Measurements from ENCODE around the gene MVK.

The MVK gene

GRCh38 chr12:109597414-109597794 lies 23.8 kb downstream of the MVK start:
- Histone ChIP-seq H2AFZ (ENCODE audit: low read length) (no peak overlapping the region), H3F3A (ENCODE audit: low read depth) (no peaks in the 10 kb centered on the region), H3K4me2 (ENCODE audit: low read depth, low read length, poor library complexity, severe bottlenecking) (no peak overlapping the region), H3K4me1 (ENCODE audit: insufficient read depth, low read length, poor library complexity, severe bottlenecking) (peaks cover 19% of the 10 kb centered on the region), H3K9ac (ENCODE audit: low read depth, low read length, poor library complexity, severe bottlenecking) (no peak overlapping the region), H3K36me3 (ENCODE audit: insufficient read depth, low read length) (no peaks in the 10 kb centered on the region), H3K4me3 (ENCODE audit: low read length, poor library complexity, severe bottlenecking) (no peak overlapping the region), H4K20me1 (ENCODE audit: insufficient read depth, low read length, poor library complexity, severe bottlenecking) (peaks cover 14% of the 10 kb centered on the region), H3K9me3 (ENCODE audit: insufficient read depth, low read depth, low read length) (no peaks in the 10 kb centered on the region), H3K27me3 (ENCODE audit: insufficient read depth, low read length, poor library complexity, severe bottlenecking) (no peaks in the 10 kb centered on the region), H3K79me2 (ENCODE audit: insufficient read depth, low read length) (no peaks in the 10 kb centered on the region), H3K9me2 (replicated peaks; ENCODE audit: low read depth, low read length) (no peaks in the 10 kb centered on the region)
- no peak for TF ChIP-seq EZH2phosphoT487 (IDR thresholded peaks at IDR 0.05; ENCODE audit: borderline replicate concordance)

GRCh38 chr12:109597795-109598427 lies 24.3 kb downstream of the MVK start:
- Histone ChIP-seq H3K79me2 (ENCODE audit: insufficient read depth, low read length) (no peaks in the 10 kb centered on the region), H3F3A (ENCODE audit: low read depth) (no peaks in the 10 kb centered on the region), H3K4me2 (ENCODE audit: low read depth, low read length, poor library complexity, severe bottlenecking) (no peak overlapping the region), H3K27me3 (ENCODE audit: insufficient read depth, low read length, poor library complexity, severe bottlenecking) (no peaks in the 10 kb centered on the region), H3K9me2 (replicated peaks; ENCODE audit: low read depth, low read length) (no peaks in the 10 kb centered on the region), H3K9ac (ENCODE audit: low read depth, low read length, poor library complexity, severe bottlenecking) (no peak overlapping the region), H3K9me3 (ENCODE audit: insufficient read depth, low read depth, low read length) (no peaks in the 10 kb centered on the region), H3K36me3 (ENCODE audit: insufficient read depth, low read length) (no peaks in the 10 kb centered on the region), H2AFZ (ENCODE audit: low read length) (no peak overlapping the region), H3K4me3 (ENCODE audit: low read length, poor library complexity, severe bottlenecking) (no peak overlapping the region), H3K4me1 (ENCODE audit: insufficient read depth, low read length, poor library complexity, severe bottlenecking) (peaks cover 19% of the 10 kb centered on the region), H4K20me1 (ENCODE audit: insufficient read depth, low read length, poor library complexity, severe bottlenecking) (peaks cover 11% of the 10 kb centered on the region)
- TF ChIP-seq EZH2phosphoT487 (IDR thresholded peaks at IDR 0.05; ENCODE audit: borderline replicate concordance) (no peak), CTCF (conservative IDR thresholded peaks at IDR 0.05; ENCODE audit: low read length) (peak; percentile 89)

DNA sequence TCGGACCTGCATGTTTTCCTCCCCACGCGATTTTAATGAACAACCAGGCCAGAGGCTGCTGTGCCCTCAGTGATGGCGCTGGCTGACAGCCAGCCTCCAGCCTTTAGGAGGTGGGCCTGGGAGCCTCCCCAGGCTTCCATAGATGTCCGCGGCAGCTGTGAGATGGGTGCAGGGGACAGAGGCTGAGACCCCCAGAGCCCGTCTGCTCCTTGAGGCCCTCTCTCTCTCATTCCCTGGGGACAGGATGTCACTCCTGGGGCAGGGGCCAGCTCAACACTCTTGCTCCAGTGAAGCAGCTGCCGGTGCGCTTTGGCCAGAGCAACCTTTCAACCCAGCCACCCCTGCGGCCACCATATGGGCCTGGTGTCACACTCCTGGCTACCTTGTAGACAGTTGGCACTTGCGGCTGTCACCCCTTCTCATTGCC lies 24.8 kb downstream of the MVK start:
- Histone ChIP-seq H3K4me2 (ENCODE audit: low read depth, low read length, poor library complexity, severe bottlenecking) (no peak overlapping the region), H2AFZ (ENCODE audit: low read length) (no peak overlapping the region), H3K9me2 (replicated peaks; ENCODE audit: low read depth, low read length) (no peaks in the 10 kb centered on the region), H3K4me1 (ENCODE audit: insufficient read depth, low read length, poor library complexity, severe bottlenecking) (peaks cover 19% of the 10 kb centered on the region), H3K9me3 (ENCODE audit: insufficient read depth, low read depth, low read length) (no peaks in the 10 kb centered on the region), H3F3A (ENCODE audit: low read depth) (no peaks in the 10 kb centered on the region), H3K4me3 (ENCODE audit: low read length, poor library complexity, severe bottlenecking) (no peak overlapping the region), H3K9ac (ENCODE audit: low read depth, low read length, poor library complexity, severe bottlenecking) (no peak overlapping the region), H3K27me3 (ENCODE audit: insufficient read depth, low read length, poor library complexity, severe bottlenecking) (no peaks in the 10 kb centered on the region), H4K20me1 (ENCODE audit: insufficient read depth, low read length, poor library complexity, severe bottlenecking) (peaks cover 11% of the 10 kb centered on the region), H3K79me2 (ENCODE audit: insufficient read depth, low read length) (no peaks in the 10 kb centered on the region), H3K36me3 (ENCODE audit: insufficient read depth, low read length) (no peaks in the 10 kb centered on the region)
- no peak for TF ChIP-seq EZH2phosphoT487 (IDR thresholded peaks at IDR 0.05; ENCODE audit: borderline replicate concordance)
- TF ChIP-seq CTCF (conservative IDR thresholded peaks at IDR 0.05; ENCODE audit: low read length) = no peak

DNA sequence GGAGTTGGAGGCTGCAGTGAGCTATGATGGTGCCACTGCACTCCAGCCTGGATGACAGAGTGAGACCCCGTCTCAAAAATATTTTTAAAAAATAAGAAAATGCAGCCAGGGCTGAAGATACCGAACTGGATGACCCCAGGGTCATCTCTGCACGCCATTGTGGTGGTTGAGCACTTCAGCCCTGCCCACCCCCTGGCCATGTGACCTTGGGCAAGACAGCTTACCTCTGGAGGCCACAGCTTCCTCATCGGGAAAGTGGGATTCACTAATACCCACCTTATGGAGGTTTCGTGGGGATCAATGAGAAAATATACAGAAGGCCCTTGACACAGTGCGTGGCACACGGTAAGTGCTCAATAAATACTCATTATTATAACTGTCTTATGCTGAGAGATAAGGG lies 25.5 kb downstream of the MVK start:
- Histone ChIP-seq H3K27me3 (ENCODE audit: insufficient read depth, low read length, poor library complexity, severe bottlenecking) (no peaks in the 10 kb centered on the region), H3F3A (ENCODE audit: low read depth) (no peaks in the 10 kb centered on the region), H3K4me1 (ENCODE audit: insufficient read depth, low read length, poor library complexity, severe bottlenecking) (peaks cover 19% of the 10 kb centered on the region), H3K4me2 (ENCODE audit: low read depth, low read length, poor library complexity, severe bottlenecking) (no peak overlapping the region), H3K9me3 (ENCODE audit: insufficient read depth, low read depth, low read length) (no peaks in the 10 kb centered on the region), H3K4me3 (ENCODE audit: low read length, poor library complexity, severe bottlenecking) (no peak overlapping the region), H2AFZ (ENCODE audit: low read length) (no peak overlapping the region), H3K79me2 (ENCODE audit: insufficient read depth, low read length) (no peaks in the 10 kb centered on the region), H4K20me1 (ENCODE audit: insufficient read depth, low read length, poor library complexity, severe bottlenecking) (peaks cover 10% of the 10 kb centered on the region), H3K36me3 (ENCODE audit: insufficient read depth, low read length) (no peaks in the 10 kb centered on the region), H3K9me2 (replicated peaks; ENCODE audit: low read depth, low read length) (no peaks in the 10 kb centered on the region), H3K9ac (ENCODE audit: low read depth, low read length, poor library complexity, severe bottlenecking) (no peak overlapping the region)
- TF ChIP-seq EZH2phosphoT487 (IDR thresholded peaks at IDR 0.05; ENCODE audit: borderline replicate concordance) (no peak), CTCF (conservative IDR thresholded peaks at IDR 0.05; ENCODE audit: low read length) (no peak)
